HEK293T (cell line): ENCODE results near the gene RBBP6.

ENCODE experiments used
- CTCF ChIA-PET: fragments of 350-600 bp; formaldehyde crosslinking; extraction: SDS; loops from one replicate; lab custom pipeline; 2021; ENCODE audit warnings: antibody characterized with exemption, inconsistent platforms; lab: Yijun Ruan, JAX
- POLR2A ChIA-PET: fragments of 350-600 bp; formaldehyde crosslinking; extraction: SDS; loops from one replicate; lab custom pipeline; 2020; ENCODE audit warnings: antibody characterized with exemption, inconsistent platforms; lab: Yijun Ruan, JAX
- DNase-seq: peaks from one replicate; pipeline ENCODE4 v3.0.0; 2012; ENCODE audit warnings: mixed read lengths; ENCODE audit errors: extremely low spot score
- ARNT ChIP-seq: fragments of 450-650 bp; IDR thresholded peaks from 2 replicates; pipeline ENCODE4 v1.6.1; 2017; ENCODE audit warnings: mild to moderate bottlenecking
- BHLHE40 ChIP-seq: fragments of 450-650 bp; IDR thresholded peaks from 2 replicates; pipeline ENCODE4 v1.6.1; 2016; ENCODE audit warnings: mild to moderate bottlenecking, moderate library complexity, borderline replicate concordance
- CTBP1 ChIP-seq: fragments of 450-650 bp; IDR thresholded peaks from 2 replicates; pipeline ENCODE4 v1.6.1; 2016; ENCODE audit warnings: borderline replicate concordance
- ELF4 ChIP-seq: fragments of 450-650 bp; IDR thresholded peaks from 2 replicates; pipeline ENCODE4 v1.6.1; 2017; ENCODE audit warnings: antibody characterized with exemption
- FOXA1 ChIP-seq: fragments of 450-650 bp; IDR thresholded peaks from 2 replicates; pipeline ENCODE4 v1.6.1; 2016; ENCODE audit warnings: mild to moderate bottlenecking
- FOXK2 ChIP-seq: fragments of 450-650 bp; IDR thresholded peaks from 2 replicates; pipeline ENCODE4 v1.6.1; 2016; ENCODE audit warnings: mild to moderate bottlenecking
- FOXM1 ChIP-seq: fragments of 450-650 bp; IDR thresholded peaks from 2 replicates; pipeline ENCODE4 v1.6.1; 2017; ENCODE audit warnings: mild to moderate bottlenecking, borderline replicate concordance
- HDGF ChIP-seq: fragments of 450-650 bp; IDR thresholded peaks from 2 replicates; pipeline ENCODE4 v1.6.1; 2017; ENCODE audit warnings: antibody characterized with exemption, borderline replicate concordance
- L3MBTL2 ChIP-seq: fragments of 450-650 bp; conservative IDR thresholded peaks from 2 replicates; pipeline ENCODE4 v1.6.1; 2016; ENCODE audit warnings: mild to moderate bottlenecking
- LEF1 ChIP-seq: fragments of 450-650 bp; IDR thresholded peaks from 2 replicates; pipeline ENCODE4 v1.6.1; 2017; ENCODE audit warnings: mild to moderate bottlenecking, borderline replicate concordance
- NFRKB ChIP-seq: fragments of 450-650 bp; IDR thresholded peaks from 2 replicates; pipeline ENCODE4 v1.6.1; 2016; ENCODE audit warnings: mild to moderate bottlenecking, moderate library complexity
- PKNOX1 ChIP-seq: fragments of 450-650 bp; IDR thresholded peaks from 2 replicates; pipeline ENCODE4 v1.6.1; 2016
- SP1 ChIP-seq: fragments of 450-650 bp; IDR thresholded peaks from 2 replicates; pipeline ENCODE4 v1.6.1; 2017
- SUZ12 ChIP-seq: fragments of 450-650 bp; IDR thresholded peaks from 2 replicates; pipeline ENCODE4 v1.6.1; 2016; ENCODE audit warnings: mild to moderate bottlenecking
- TARDBP ChIP-seq: fragments of 450-650 bp; IDR thresholded peaks from 2 replicates; pipeline ENCODE4 v1.6.1; 2016
- ZNF384 ChIP-seq: fragments of 450-650 bp; IDR thresholded peaks from 2 replicates; pipeline ENCODE4 v1.6.1; 2016

RBBP6 gene

GRCh38 chr16:24531166-24531565 is 8.2 kb upstream of the RBBP6 start:
- TF ChIP-seq CTBP1 (no peak), PKNOX1 (no peak), ARNT (no peak), FOXA1 (no peak), ELF4 (no peak), TARDBP (no peak), L3MBTL2 (no peak), NFRKB (no peak)
- no peak for DNase-seq
- ChIA-PET POLR2A (no interaction called here), CTCF (no interaction called here)

- DNase-seq = no peak
- TF ChIP-seq CTBP1 (no peak), NFRKB (no peak)
- ChIA-PET CTCF (interaction anchor here (1.3 kb wide), 1 partner anchor 11 kb away, joined by 3 read pairs; no protein-coding TSS in a partner anchor), POLR2A (interaction anchor here (0.6 kb wide), 1 partner anchor 49 kb away, joined by 3 read pairs; no protein-coding TSS in a partner anchor)
Observed at GRCh38 chr16:24534620-24535019, 4.7 kb upstream of the RBBP6 start.

- POLR2A ChIA-PET = no interaction called here
- no peak for DNase-seq
- CTCF ChIA-PET = interaction anchor here (0.6 to 1.3 kb wide), 3 partner anchors 12 to 371 kb away, joined by 3 to 6 read pairs (median 3); no protein-coding TSS in a partner anchor
- TF ChIP-seq ZNF384 = 0 out of 2 replicates have a peak, but pooled peaks have one; percentile 51
- TF ChIP-seq LEF1 = no peak
Observed at GRCh38 chr16:24535827-24536226, 3.5 kb upstream of the RBBP6 start.

DNA sequence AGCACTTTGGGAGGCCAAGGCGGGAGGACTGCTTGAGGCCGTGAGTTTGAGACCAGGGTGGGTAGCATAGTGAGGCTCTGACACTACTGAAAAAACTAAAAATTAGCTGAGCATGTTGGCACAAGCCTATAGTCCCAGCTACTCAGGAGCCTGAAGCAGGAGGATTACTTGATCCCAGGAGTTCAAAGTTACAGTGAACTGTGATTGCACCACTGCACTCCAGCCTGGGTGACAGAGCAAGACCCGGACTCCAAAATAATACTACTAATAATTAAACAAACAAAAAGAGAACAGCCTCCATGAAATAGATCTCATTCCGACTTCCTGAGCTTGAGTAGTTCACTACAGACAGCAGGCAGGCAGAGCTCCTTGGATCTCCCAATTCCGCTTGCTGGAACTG is 2.7 kb upstream of the RBBP6 start:
- no peak for TF ChIP-seq NFRKB
- POLR2A ChIA-PET = no interaction called here
- DNase-seq = no peak
- CTCF ChIA-PET = interaction anchor here (0.5 to 1.0 kb wide), 5 partner anchors 16 to 500 kb away, joined by 3 to 6 read pairs (median 3); no protein-coding TSS in a partner anchor

DNA sequence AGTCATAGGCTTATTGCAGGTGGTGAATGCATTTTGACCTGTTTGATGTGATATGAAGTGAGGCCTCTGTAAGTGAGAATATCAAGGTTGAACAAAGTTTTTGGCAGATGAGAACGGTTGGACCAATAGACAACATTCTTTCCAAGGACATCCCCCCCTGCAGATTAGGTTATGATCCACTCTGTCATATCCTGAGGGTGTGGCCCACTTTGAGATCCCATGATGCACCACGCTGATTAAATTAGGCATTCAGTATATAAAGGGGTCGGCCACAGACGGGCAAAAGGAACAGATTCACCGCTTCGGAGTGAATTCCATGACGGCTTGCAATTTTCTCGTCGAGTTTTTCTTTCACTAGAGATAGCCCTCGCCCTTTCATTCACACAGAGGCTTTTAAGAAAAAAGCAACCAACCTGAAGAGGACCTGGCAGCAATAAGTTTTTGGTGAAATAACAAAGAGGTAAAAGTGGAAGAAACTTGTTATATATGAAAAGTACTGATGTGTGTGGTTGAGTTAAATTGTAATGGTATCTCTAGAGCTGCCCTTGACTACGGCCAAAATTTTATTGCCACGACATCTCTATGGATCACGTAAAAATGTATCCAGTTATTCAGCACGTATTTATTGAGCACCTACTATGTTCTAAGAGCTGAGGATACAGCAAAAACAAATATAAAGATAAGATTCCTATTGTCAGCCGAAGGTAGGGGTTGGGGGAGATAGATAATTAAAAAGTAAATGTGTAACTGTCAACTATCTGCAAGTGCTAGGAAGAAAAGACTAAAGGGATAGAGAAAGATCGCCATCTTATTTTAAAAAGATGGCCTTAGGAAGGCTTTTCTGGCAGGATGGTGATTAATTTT is 1.7 kb upstream of the RBBP6 start:
- peak; percentile 62 for DNase-seq
- ChIA-PET POLR2A (interaction anchor here (1.5 kb wide), 1 partner anchor 14 kb away, joined by 4 read pairs; no protein-coding TSS in a partner anchor), CTCF (interaction anchor here (0.6 to 1.0 kb wide), 3 partner anchors 17 to 861 kb away, joined by 3 to 6 read pairs (median 4); no protein-coding TSS in a partner anchor)
- TF ChIP-seq L3MBTL2 (no peak), ELF4 (0 out of 2 replicates have a peak, but pooled peaks have one; percentile 15)

- POLR2A ChIA-PET = interaction anchor here (1.0 to 1.5 kb wide), 3 partner anchors 12 to 22 kb away, joined by 3 to 4 read pairs (median 4); no protein-coding TSS in a partner anchor
- peak; percentile 56 for DNase-seq
- no peak for TF ChIP-seq PKNOX1
- 0 out of 2 replicates have a peak, but pooled peaks have one; percentile 64 for TF ChIP-seq BHLHE40
- CTCF ChIA-PET = no interaction called here
Observed at GRCh38 chr16:24538756-24539294, 541 bp upstream of the RBBP6 start.

DNA sequence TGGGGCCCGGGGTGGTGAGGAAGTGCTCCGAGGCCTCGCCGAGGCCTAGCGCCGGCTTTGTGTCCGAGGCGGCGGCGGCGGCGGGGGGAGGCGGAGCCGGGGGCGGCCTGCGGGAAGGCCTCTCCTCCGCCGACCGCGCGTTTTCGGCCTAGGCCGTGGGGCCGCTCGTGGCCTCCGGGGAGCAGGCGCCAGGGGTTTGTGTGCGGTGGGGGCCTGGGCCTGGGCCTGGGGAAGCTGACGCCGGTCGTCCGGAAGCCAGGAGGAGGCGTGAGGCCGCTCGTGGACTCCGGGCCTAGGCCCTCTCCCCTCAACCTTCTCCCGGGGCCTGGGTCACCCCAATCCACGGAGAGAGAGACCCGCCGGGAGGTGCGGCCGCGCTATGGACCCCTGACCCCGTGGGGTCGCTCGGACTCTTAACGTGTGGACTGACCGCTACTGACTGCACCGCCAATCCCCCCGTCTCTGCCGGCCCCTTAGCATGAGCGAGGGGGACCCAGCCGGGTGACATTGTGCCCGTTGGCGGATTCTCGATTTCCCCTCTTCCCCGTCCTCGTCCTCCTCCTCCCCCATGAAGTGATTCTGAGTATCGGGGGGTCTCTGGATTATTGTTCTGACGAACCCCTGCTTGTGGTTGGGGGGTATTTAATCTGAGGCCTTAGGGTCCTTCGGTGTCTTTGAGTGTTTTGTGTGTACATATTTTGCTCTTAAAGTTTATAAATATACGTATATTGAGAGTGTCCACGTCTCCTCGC is 660 bp downstream of the RBBP6 start:
- TF ChIP-seq CTBP1 = no peak
- TF ChIP-seq NFRKB = no peak
- TF ChIP-seq L3MBTL2 = no peak
- no peak for TF ChIP-seq BHLHE40
- TF ChIP-seq ARNT = no peak
- no peak for TF ChIP-seq PKNOX1
- TF ChIP-seq LEF1 = no peak
- no peak for TF ChIP-seq SUZ12
- no peak for TF ChIP-seq HDGF
- no peak for TF ChIP-seq TARDBP
- TF ChIP-seq ZNF384 = no peak
- no peak for TF ChIP-seq SP1
- TF ChIP-seq FOXK2 = no peak
- TF ChIP-seq FOXA1 = no peak
- TF ChIP-seq FOXM1 = no peak
- TF ChIP-seq ELF4 = no peak
- POLR2A ChIA-PET = no interaction called here
- CTCF ChIA-PET = no interaction called here
- DNase-seq = peak; percentile 10
